ENCODE results near the gene CAMSAP2.

DNA sequence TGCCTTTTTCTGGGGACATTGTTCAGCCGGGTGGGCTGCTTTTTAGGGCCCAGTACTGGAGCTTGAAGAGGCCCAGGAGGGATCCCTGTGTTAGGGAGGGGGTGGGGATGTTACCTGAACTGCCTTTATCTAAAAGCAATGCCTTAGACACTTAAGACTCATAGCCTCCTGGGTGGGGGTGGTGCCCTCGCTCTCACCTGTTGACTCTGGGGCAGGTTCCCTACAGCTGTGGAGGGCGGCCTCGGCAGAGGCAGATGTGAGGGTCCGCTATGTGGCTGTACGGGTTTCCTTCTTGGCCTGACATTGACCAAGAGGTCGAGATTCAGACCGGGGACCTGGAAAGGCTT is 156.7 kb downstream of the CAMSAP2 start:
- TF ChIP-seq CTCF (IDR thresholded peaks at IDR 0.05) = no peak
- no peak for TF ChIP-seq POLR2A (IDR thresholded peaks at IDR 0.05)
- no peak for TF ChIP-seq POLR2AphosphoS5 (IDR thresholded peaks at IDR 0.05)
- TF ChIP-seq EP300 (IDR thresholded peaks at IDR 0.05) = no peak

All from upper lobe of left lung (tissue), 4 donors.